ENCODE results near the gene RGS19. TPM values are rescaled to one million over a fixed set of nuclear protein-coding genes. Genes with fewer than 3 reads are reported as not detected.
A peak's percentile ranks its signal among the peaks of the same experiment; 100 is the strongest.

The RGS19 gene
- total RNA-seq, 1 donor from 2014 or later: 53.4 TPM

GRCh38 chr20:64049060-64049877, 30.0 kb downstream of the RGS19 start, which contains the start of gene SOX18:
TSS of gene SOX18 (minus strand) at chr20:64049639. CDS start at chr20:64049516, 123 bp downstream.
- CTCF ChIA-PET: no interaction called here
- no peak for TF ChIP-seq CTCF (IDR thresholded peaks at IDR 0.05)
- no peak within 1 kb of the TSS for H3K27ac Mint-ChIP-seq

GRCh38 chr20:64048402-64049044, 30.8 kb downstream of the RGS19 start:
- no peaks in the 10 kb centered on the region for H3K36me3 Mint-ChIP-seq (ENCODE audit: low read depth)
- DNase-seq (no peak), ATAC-seq (ENCODE audit: low read depth) (no peak)
- intact Hi-C loops (cut with micrococcal nuclease): no loop called here
- peaks cover 6% of the 10 kb centered on the region for H3K4me1 Mint-ChIP-seq
- no peak for TF ChIP-seq CTCF (IDR thresholded peaks at IDR 0.05)
- ChIA-PET CTCF (no interaction called here), POLR2A (no interaction called here)
- H3K27me3 Mint-ChIP-seq: peaks cover 35% of the 10 kb centered on the region
- H3K27ac Mint-ChIP-seq: no peak overlapping the region
- H3K4me3 Mint-ChIP-seq: no peak overlapping the region
- H3K9me3 Mint-ChIP-seq: no peaks in the 10 kb centered on the region

More at GRCh38 chr20:64049060-64049877, 30.0 kb downstream of the RGS19 start, which contains the start of gene SOX18:
- H3K4me1 Mint-ChIP-seq: peaks cover 6% of the 10 kb centered on the region
- intact Hi-C loops (cut with micrococcal nuclease): no loop called here
- ATAC-seq (ENCODE audit: low read depth): peak; percentile 62
- H3K36me3 Mint-ChIP-seq (ENCODE audit: low read depth): no peaks in the 10 kb centered on the region
- no peaks in the 10 kb centered on the region for H3K9me3 Mint-ChIP-seq
- POLR2A ChIA-PET: interaction anchor here (1.0 kb wide), 1 partner anchor 10 kb away, joined by 10 read pairs; no protein-coding TSS in a partner anchor
- DNase-seq: no peak
- H3K4me3 Mint-ChIP-seq: peak within 1 kb of the TSS; percentile 35
- H3K27me3 Mint-ChIP-seq: peaks cover 38% of the 10 kb centered on the region

- H3K36me3 Mint-ChIP-seq (ENCODE audit: low read depth): no peaks in the 10 kb centered on the region
- intact Hi-C loops (cut with micrococcal nuclease): no loop called here
- H3K9me3 Mint-ChIP-seq: no peaks in the 10 kb centered on the region
- no peak overlapping the region for H3K27ac Mint-ChIP-seq
- H3K4me3 Mint-ChIP-seq: no peak overlapping the region
- DNase-seq (no peak), ATAC-seq (ENCODE audit: low read depth) (no peak)
- TF ChIP-seq CTCF (IDR thresholded peaks at IDR 0.05): no peak
- peaks cover 6% of the 10 kb centered on the region for H3K4me1 Mint-ChIP-seq
- H3K27me3 Mint-ChIP-seq: peaks cover 30% of the 10 kb centered on the region
- ChIA-PET CTCF (no interaction called here), POLR2A (no interaction called here)
Measured at GRCh38 chr20:64047968-64048401, 31.3 kb downstream of the RGS19 start.

GRCh38 chr20:64047046-64047389, 32.3 kb downstream of the RGS19 start:
- no peaks in the 10 kb centered on the region for H3K9me3 Mint-ChIP-seq
- no peaks in the 10 kb centered on the region for H3K36me3 Mint-ChIP-seq (ENCODE audit: low read depth)
- H3K27me3 Mint-ChIP-seq: peaks cover 26% of the 10 kb centered on the region
- CTCF ChIA-PET: no interaction called here
- ATAC-seq (ENCODE audit: low read depth) (no peak), DNase-seq (no peak)
- H3K27ac Mint-ChIP-seq: no peak overlapping the region
- intact Hi-C loops (cut with micrococcal nuclease): no loop called here
- H3K4me3 Mint-ChIP-seq: no peak overlapping the region
- no peak for TF ChIP-seq CTCF (IDR thresholded peaks at IDR 0.05)
- H3K4me1 Mint-ChIP-seq: peaks cover 8% of the 10 kb centered on the region
- POLR2A ChIA-PET: no interaction called here

- Mint-ChIP-seq H3K9me3 (no peaks in the 10 kb centered on the region), H3K27me3 (peaks cover 22% of the 10 kb centered on the region), H3K4me1 (peaks cover 10% of the 10 kb centered on the region), H3K36me3 (ENCODE audit: low read depth) (no peaks in the 10 kb centered on the region), H3K27ac (no peak overlapping the region), H3K4me3 (no peak overlapping the region)
- intact Hi-C loops (cut with micrococcal nuclease): no loop called here
- POLR2A ChIA-PET: no interaction called here
- CTCF ChIA-PET: no interaction called here
- TF ChIP-seq CTCF (IDR thresholded peaks at IDR 0.05): no peak
- DNase-seq: no peak
- ATAC-seq (ENCODE audit: low read depth): no peak
Measured at GRCh38 chr20:64045346-64046011, 33.8 kb downstream of the RGS19 start.
